22Rv1 (cell line): ENCODE data around the gene USP24.

Source experiments
- ZFX ChIP-seq: fragments of 450-650 bp; IDR thresholded peaks from 2 replicates; pipeline ENCODE4 v1.6.1; 2017; ENCODE audit warnings: antibody characterized with exemption, borderline replicate concordance
- TF ChIP-seq, protein P1 (sequence below): fragments of 450-650 bp; IDR thresholded peaks from 2 replicates; pipeline ENCODE4 v1.5.1; 2017; ENCODE audit warnings: mild to moderate bottlenecking

DNA sequence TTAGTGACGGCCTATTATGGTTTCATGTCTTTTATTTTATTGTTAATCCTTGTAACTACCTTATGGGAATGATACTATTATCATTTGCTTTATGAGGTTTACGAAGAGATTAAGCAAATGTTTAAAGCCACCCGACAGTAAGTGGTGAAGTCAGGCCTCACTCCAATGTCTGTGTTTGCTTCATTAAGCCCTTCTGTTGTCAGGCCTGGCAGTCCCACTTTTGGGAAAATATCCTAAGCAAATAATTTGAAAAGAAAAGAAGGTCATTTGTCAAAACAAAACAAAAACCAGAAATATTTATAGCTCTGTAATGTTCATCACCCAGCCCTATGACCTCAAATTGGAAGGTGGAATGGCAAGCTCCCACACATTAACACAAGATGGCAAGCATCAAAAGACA is 40.7 kb upstream of the USP24 start:
- TF ChIP-seq, protein P1, sequence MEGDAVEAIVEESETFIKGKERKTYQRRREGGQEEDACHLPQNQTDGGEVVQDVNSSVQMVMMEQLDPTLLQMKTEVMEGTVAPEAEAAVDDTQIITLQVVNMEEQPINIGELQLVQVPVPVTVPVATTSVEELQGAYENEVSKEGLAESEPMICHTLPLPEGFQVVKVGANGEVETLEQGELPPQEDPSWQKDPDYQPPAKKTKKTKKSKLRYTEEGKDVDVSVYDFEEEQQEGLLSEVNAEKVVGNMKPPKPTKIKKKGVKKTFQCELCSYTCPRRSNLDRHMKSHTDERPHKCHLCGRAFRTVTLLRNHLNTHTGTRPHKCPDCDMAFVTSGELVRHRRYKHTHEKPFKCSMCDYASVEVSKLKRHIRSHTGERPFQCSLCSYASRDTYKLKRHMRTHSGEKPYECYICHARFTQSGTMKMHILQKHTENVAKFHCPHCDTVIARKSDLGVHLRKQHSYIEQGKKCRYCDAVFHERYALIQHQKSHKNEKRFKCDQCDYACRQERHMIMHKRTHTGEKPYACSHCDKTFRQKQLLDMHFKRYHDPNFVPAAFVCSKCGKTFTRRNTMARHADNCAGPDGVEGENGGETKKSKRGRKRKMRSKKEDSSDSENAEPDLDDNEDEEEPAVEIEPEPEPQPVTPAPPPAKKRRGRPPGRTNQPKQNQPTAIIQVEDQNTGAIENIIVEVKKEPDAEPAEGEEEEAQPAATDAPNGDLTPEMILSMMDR = no peak
- no peak for TF ChIP-seq ZFX
